Hematopoietic multipotent progenitor cell (in vitro differentiated cells): Measurements from ENCODE around the gene EIF4A3. TPM values are rescaled to one million over a fixed set of nuclear protein-coding genes. Genes with fewer than 3 reads are reported as not detected.
"Not testable (repeated sequence)": the region's sequence is repeated elsewhere in the genome, so short reads cannot be mapped to it uniquely, and the experiment has no call there.

Source experiments
- DNase-seq, 3 donors: peaks; one replicate each; pipeline ENCODE4 v3.0.0-alpha.2; 2011 to 2015; ENCODE audit warnings: low read depth in 2 of 3, low spot score in 2 of 3
- total RNA-seq: library from RNA; depleted of rRNA; stranded (reverse); fragments of >200 nt; gene quantifications from one replicate; pipeline ENCODE4 v1.2.3, GENCODE V29; 2012

Gene EIF4A3
- total RNA-seq, 1 donor = 91.0 TPM

GRCh38 chr17:80102664-80103448 lies 44.1 kb downstream of the EIF4A3 start:
- DNase-seq = no peak

DNA sequence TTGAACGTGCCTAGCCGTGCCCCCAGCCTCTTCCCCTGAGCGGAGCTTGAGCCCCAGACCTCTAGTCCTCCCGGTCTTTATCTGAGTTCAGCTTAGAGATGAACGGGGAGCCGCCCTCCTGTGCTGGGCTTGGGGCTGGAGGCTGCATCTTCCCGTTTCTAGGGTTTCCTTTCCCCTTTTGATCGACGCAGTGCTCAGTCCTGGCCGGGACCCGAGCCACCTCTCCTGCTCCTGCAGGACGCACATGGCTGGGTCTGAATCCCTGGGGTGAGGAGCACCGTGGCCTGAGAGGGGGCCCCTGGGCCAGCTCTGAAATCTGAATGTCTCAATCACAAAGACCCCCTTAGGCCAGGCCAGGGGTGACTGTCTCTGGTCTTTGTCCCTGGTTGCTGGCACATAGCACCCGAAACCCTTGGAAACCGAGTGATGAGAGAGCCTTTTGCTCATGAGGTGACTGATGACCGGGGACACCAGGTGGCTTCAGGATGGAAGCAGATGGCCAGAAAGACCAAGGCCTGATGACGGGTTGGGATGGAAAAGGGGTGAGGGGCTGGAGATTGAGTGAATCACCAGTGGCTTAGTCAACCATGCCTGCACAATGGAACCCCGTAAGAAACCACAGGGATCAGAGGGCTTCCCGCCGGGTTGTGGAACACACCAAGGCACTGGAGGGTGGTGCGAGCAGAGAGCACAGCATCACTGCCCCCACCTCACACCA lies 44.8 kb downstream of the EIF4A3 start:
- DNase-seq = peak in 2 of 3 donors; percentile 19 to 21

- DNase-seq = peak; percentile 86 to 92 (median 89)
Measured at GRCh38 chr17:80101011-80101945, 45.6 kb downstream of the EIF4A3 start, which contains the start of gene GAA. Gene GAA (plus strand): TSS chr17:80101581. CDS start chr17:80104587, 3,006 bp downstream.

- no peak for DNase-seq
Measured at GRCh38 chr17:80100035-80100323, 46.9 kb downstream of the EIF4A3 start.

- no peak for DNase-seq
Measured at GRCh38 chr17:80099291-80100034, 47.5 kb downstream of the EIF4A3 start.

- no peak for DNase-seq
Measured at GRCh38 chr17:80097844-80098691, 48.9 kb downstream of the EIF4A3 start.

GRCh38 chr17:80097127-80097621 lies 49.8 kb downstream of the EIF4A3 start:
- no peak for DNase-seq

GRCh38 chr17:80096561-80097021 lies 50.3 kb downstream of the EIF4A3 start:
- DNase-seq = no peak

DNA sequence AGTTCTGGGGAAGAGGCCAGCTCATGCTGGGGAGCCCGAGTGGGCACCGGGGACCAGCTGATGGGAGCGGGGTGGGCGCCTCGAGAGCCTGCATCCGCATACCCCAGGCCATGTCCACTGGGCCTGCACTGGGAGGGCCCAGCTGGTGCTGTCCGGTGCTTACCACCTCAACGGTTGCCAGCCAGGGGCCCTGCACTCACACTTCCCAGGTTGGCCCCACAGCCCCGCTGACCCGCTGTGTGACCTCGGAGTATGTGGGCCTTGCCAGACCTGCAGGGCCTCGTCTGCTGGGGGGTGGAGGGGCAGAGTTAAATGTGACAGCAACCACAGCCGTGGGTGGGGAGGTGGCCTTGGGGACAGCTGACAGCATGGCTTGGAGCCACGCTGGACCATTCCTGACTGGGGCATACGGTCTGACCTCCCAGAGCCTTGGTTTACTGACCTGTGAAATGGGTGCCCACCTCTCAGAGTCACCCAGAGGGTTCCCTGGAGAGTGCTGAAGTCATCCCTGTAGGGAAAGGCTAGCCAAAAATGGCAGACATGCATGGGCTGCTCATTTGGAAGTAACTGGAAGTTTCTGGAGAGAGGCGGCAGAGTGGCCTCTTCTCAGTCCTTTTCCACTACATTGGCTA lies 51.0 kb downstream of the EIF4A3 start:
- no peak for DNase-seq

GRCh38 chr17:80095038-80095843 lies 51.7 kb downstream of the EIF4A3 start:
- DNase-seq = no peak

GRCh38 chr17:80092959-80093358 lies 54.0 kb downstream of the EIF4A3 start:
- DNase-seq = no peak

DNA sequence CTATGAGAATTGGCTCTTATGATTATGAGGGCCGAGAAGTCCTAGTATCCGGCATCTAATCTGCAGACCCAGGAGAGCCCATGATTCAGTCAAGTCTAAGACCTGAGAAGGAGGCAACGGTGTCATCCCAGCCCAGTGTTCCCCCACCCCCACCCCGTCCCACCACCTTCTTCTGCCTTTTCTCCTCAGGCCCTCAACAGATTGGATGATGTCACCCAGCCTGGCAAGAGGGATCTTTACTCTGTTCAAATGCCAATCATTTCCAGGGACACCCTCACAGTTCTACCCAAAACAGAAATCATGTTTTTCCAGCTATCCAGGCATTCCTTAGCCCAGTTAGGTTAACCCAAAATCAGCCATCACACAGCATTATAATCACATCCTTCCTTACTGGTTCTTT lies 55.6 kb downstream of the EIF4A3 start:
- DNase-seq = no peak

- DNase-seq = not testable (repeated sequence)
Measured at GRCh38 chr17:80090164-80090563, 56.8 kb downstream of the EIF4A3 start.

GRCh38 chr17:80089762-80090161 lies 57.2 kb downstream of the EIF4A3 start:
- no peak for DNase-seq

GRCh38 chr17:80087346-80088265 lies 59.3 kb downstream of the EIF4A3 start:
- DNase-seq = no peak

DNA sequence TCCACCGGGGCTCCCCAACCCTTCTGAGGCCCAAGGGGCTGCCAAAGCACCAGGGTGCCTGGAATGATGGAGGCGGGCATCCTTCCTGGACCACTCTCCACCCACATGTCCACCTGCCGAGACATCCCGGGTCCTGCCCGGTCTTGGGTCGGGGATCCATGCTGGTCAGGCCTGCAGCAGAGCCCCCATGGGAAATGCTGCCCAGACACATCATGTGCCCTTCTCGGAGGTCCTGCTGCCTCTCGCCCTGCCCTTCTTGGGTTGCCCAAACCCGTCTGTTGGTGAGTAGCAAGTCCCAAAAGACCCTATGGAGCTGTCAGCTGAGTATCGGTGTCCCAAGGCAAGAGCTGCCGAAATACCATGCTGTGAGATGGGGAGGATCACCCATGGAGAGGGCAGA lies 60.3 kb downstream of the EIF4A3 start:
- DNase-seq = no peak

DNA sequence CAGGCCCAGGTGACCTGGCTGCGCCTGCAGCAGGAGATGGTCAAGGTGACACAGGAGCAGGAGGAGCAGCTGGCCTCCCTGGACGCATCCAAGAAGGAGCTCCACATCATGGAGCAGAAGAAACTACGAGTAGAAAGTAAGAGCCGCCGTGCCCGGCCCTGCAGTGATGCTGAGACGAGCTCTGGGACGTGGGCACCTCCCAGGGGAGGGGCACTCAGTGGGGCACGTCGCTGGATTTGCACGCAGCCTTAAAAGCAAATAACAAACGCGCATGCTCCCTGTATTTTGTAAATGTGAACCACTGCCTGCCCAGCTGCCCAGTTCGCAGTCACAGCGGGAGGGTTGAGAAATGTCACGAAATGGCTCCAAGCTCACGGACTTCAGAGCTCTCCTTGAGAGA lies 60.8 kb downstream of the EIF4A3 start:
- DNase-seq = no peak
